H4 (cell line): Measurements from ENCODE around the gene TIMM8A. TPM values are rescaled to one million over a fixed set of nuclear protein-coding genes. Genes with fewer than 3 reads are reported as not detected.

Source experiments
- DNase-seq: peaks from one replicate; pipeline ENCODE4 v3.0.0-alpha.2; 2015; ENCODE audit warnings: low spot score
- total RNA-seq: library from RNA; depleted of rRNA; stranded (reverse); fragments of >200 nt; shearing (Covaris generic); gene quantifications from 2 replicates; pipeline ENCODE4 v1.2.3, GENCODE V29; 2014; rRNA removed

Gene TIMM8A
- 4.5 and 8.2 TPM in 2 replicates for total RNA-seq

GRCh38 chrX:101348452-101349192 is at the start of gene TIMM8A:
TSS of gene TIMM8A (minus strand) at chrX:101348742. CDS start at chrX:101348664, 78 bp downstream.
- peak; percentile 75 for DNase-seq

GRCh38 chrX:101397779-101398178 is 49.2 kb upstream of the TIMM8A start:
- DNase-seq = no peak

GRCh38 chrX:101395789-101396188 is 47.2 kb upstream of the TIMM8A start:
- DNase-seq = peak; percentile 11

- DNase-seq = no peak
These were observed 45.8 kb upstream of the TIMM8A start for GRCh38 chrX:101394372-101394771.

- DNase-seq = no peak
These were observed 45.2 kb upstream of the TIMM8A start for GRCh38 chrX:101393530-101394305.

GRCh38 chrX:101391831-101392230 is 43.3 kb upstream of the TIMM8A start:
- no peak for DNase-seq

- DNase-seq = peak; percentile 91
These were observed 42.4 kb upstream of the TIMM8A start, which contains the start of gene RPL36A for GRCh38 chrX:101390664-101391525. TSS of gene RPL36A (plus strand) at chrX:101391011. CDS start at chrX:101391044, 33 bp downstream.

GRCh38 chrX:101388604-101389003 is 40.1 kb upstream of the TIMM8A start:
- no peak for DNase-seq

GRCh38 chrX:101386542-101386885 is 38.0 kb upstream of the TIMM8A start:
- DNase-seq = no peak

- no peak for DNase-seq
These were observed 37.4 kb upstream of the TIMM8A start, which contains the start of gene BTK for GRCh38 chrX:101385795-101386541. TSS of gene BTK (minus strand) at chrX:101386191. CDS start at chrX:101375284, 10,907 bp downstream.

GRCh38 chrX:101385026-101385684 is 36.6 kb upstream of the TIMM8A start:
- DNase-seq = no peak

GRCh38 chrX:101383679-101384205 is 35.2 kb upstream of the TIMM8A start:
- DNase-seq = no peak

GRCh38 chrX:101377547-101377946 is 29.0 kb upstream of the TIMM8A start:
- DNase-seq = no peak

- DNase-seq = no peak
These were observed 22.5 kb upstream of the TIMM8A start for GRCh38 chrX:101370888-101371504.

- DNase-seq = no peak
These were observed 21.1 kb upstream of the TIMM8A start for GRCh38 chrX:101369687-101370086.

- DNase-seq = no peak
These were observed 20.3 kb upstream of the TIMM8A start for GRCh38 chrX:101368800-101369199.

GRCh38 chrX:101365301-101365795 is 16.8 kb upstream of the TIMM8A start:
- no peak for DNase-seq

- DNase-seq = no peak
These were observed 14.2 kb upstream of the TIMM8A start for GRCh38 chrX:101362757-101363156.

- DNase-seq = no peak
These were observed 13.6 kb upstream of the TIMM8A start for GRCh38 chrX:101362116-101362515.

- DNase-seq = no peak
These were observed 11.8 kb upstream of the TIMM8A start for GRCh38 chrX:101360390-101360789.
